Mesendoderm (in vitro differentiated cells): ENCODE results near the gene TESMIN. TPM values are rescaled to one million over a fixed set of nuclear protein-coding genes. Genes with fewer than 3 reads are reported as not detected.

Source experiments
- DNase-seq: peaks from one replicate; pipeline ENCODE4 v3.0.0; 2013
- H2AK5ac ChIP-seq: 2 replicates; pipeline ENCODE4 v1.6.1; 2013; ENCODE audit warnings: low read length, inconsistent platforms
- H2BK120ac ChIP-seq: 2 replicates; pipeline ENCODE4 v1.6.1; 2013; ENCODE audit warnings: low read depth, mild to moderate bottlenecking, low read length, moderate library complexity, mixed read lengths
- H2BK15ac ChIP-seq: replicated peaks from 2 replicates; pipeline ENCODE4 v1.6.1; 2013; ENCODE audit warnings: low read depth, mild to moderate bottlenecking, moderate library complexity
- H2BK5ac ChIP-seq: 2 replicates; pipeline ENCODE4 v1.6.1; 2013; ENCODE audit warnings: low read length, inconsistent platforms
- H3K18ac ChIP-seq: 2 replicates; pipeline ENCODE4 v1.6.1; 2013; ENCODE audit warnings: mild to moderate bottlenecking, low read length, mixed read lengths
- H3K23ac ChIP-seq: one replicate; pipeline ENCODE4 v1.6.1; 2013; ENCODE audit warnings: low read length
- H3K27ac ChIP-seq: 2 replicates; pipeline ENCODE4 v1.5.1; 2013; ENCODE audit warnings: low read depth, mild to moderate bottlenecking, inconsistent platforms, low read length, moderate library complexity
- H3K27me3 ChIP-seq: 2 replicates; pipeline ENCODE4 v1.6.1; 2013; ENCODE audit warnings: low read length, control low read depth, mild to moderate bottlenecking, inconsistent platforms; ENCODE audit not compliant: insufficient read depth, poor library complexity
- H3K36me3 ChIP-seq: 2 replicates; pipeline ENCODE4 v1.6.1; 2013; ENCODE audit warnings: low read length, inconsistent platforms; ENCODE audit not compliant: control insufficient read depth, insufficient read depth
- H3K4ac ChIP-seq: one replicate; pipeline ENCODE4 v1.6.1; 2013; ENCODE audit warnings: low read depth, mild to moderate bottlenecking, low read length, moderate library complexity
- H3K4me1 ChIP-seq: 2 replicates; pipeline ENCODE4 v1.6.1; 2013; ENCODE audit warnings: low read depth, low read length, inconsistent platforms; ENCODE audit not compliant: control insufficient read depth
- H3K4me2 ChIP-seq: 2 replicates; pipeline ENCODE4 v1.6.1; 2013; ENCODE audit warnings: low read length
- H3K4me3 ChIP-seq: 2 replicates; pipeline ENCODE4 v1.5.1; 2013; ENCODE audit warnings: mild to moderate bottlenecking, low read length
- H3K56ac ChIP-seq: one replicate; pipeline ENCODE4 v1.6.1; 2013; ENCODE audit warnings: low read length
- H3K79me1 ChIP-seq: 2 replicates; pipeline ENCODE4 v1.6.1; 2013; ENCODE audit warnings: low read length, inconsistent platforms
- H3K79me2 ChIP-seq: 2 replicates; pipeline ENCODE4 v1.6.1; 2013; ENCODE audit warnings: mild to moderate bottlenecking, low read length; ENCODE audit not compliant: control insufficient read depth, insufficient read depth
- H3K9ac ChIP-seq: 2 replicates; pipeline ENCODE4 v1.6.1; 2013; ENCODE audit warnings: low read length, inconsistent platforms
- H4K5ac ChIP-seq: one replicate; pipeline ENCODE4 v1.6.1; 2013; ENCODE audit warnings: low read length
- H4K8ac ChIP-seq: one replicate; pipeline ENCODE4 v1.6.1; 2013; ENCODE audit warnings: low read depth, mild to moderate bottlenecking, control low read depth, low read length, moderate library complexity
- WGBS: extraction: QIAGEN DNeasy Blood & Tissue Kit; methylation state at CpG from one replicate; pipeline ENCODE4 v1.1.7; 2013; ENCODE audit warnings: low lambda C conversion rate, missing lambda C conversion rate; ENCODE audit not compliant: insufficient coverage; ENCODE audit errors: extremely low coverage; 5-methylcytosine and 5-hydroxymethylcytosine counted together
- polyA plus RNA-seq, 2 experiments: library from polyadenylated mRNA; stranded (reverse); fragments of 200-250 nt; gene quantifications; one replicate each; pipeline ENCODE4 v1.2.3, GENCODE V29; 2013

The TESMIN gene, protein sequence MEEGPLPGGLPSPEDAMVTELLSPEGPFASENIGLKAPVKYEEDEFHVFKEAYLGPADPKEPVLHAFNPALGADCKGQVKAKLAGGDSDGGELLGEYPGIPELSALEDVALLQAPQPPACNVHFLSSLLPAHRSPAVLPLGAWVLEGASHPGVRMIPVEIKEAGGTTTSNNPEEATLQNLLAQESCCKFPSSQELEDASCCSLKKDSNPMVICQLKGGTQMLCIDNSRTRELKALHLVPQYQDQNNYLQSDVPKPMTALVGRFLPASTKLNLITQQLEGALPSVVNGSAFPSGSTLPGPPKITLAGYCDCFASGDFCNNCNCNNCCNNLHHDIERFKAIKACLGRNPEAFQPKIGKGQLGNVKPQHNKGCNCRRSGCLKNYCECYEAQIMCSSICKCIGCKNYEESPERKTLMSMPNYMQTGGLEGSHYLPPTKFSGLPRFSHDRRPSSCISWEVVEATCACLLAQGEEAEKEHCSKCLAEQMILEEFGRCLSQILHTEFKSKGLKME
- polyA plus RNA-seq (2013, experiment 1 of 2) = 42.7 TPM
- 43.2 TPM for polyA plus RNA-seq (2013, experiment 2 of 2)

DNA sequence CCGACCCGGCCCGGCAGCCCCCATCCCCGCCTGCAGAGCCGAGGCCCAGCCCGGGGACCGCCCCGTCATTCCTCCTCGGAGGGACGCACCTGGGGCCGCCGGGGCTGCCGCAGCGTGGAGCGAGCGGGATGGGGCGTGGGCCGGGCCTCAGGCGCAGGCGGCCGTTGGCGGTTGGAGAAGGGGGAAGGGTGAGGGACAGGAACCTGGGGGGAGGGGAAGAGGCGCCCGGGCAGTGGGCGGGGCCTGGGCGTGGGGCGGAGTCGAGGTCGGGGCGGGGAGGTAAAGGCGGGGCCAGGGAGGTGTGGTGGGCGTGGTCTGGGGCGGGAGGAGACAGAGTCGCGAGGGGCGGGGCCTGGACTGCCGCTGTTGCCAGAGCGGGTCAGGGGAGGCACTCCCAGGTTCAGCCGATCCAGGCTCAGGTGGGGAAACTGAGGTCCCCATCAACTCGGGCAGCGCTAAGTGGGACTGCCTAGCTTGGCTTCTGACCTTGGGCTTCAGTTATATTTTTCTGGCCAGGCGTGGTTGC lies at the start of gene TESMIN:
TSS of gene TESMIN (minus strand) at position 190 of the 526 bp plus-strand sequence. CDS start 860 bp downstream, outside the sequence.
- Histone ChIP-seq H3K4me3 (peak within 1 kb of the TSS; percentile 37), H2BK120ac (peak within 1 kb of the TSS; percentile 84), H4K8ac (no peak within 1 kb of the TSS), H3K36me3 (no peaks in the 10 kb centered on the region), H2BK15ac (no peak within 1 kb of the TSS), H3K79me1 (no peaks in the 10 kb centered on the region), H3K4ac (peak within 1 kb of the TSS; percentile 98), H3K23ac (no peak within 1 kb of the TSS), H2AK5ac (no peak within 1 kb of the TSS), H3K9ac (peak within 1 kb of the TSS; percentile 81), H3K27me3 (no peaks in the 10 kb centered on the region), H3K27ac (peak within 1 kb of the TSS; percentile 80), H3K79me2 (peaks cover 4% of the 10 kb centered on the region), H3K56ac (peak within 1 kb of the TSS; percentile 88), H3K4me2 (peak within 1 kb of the TSS; percentile 55), H4K5ac (no peak within 1 kb of the TSS), H3K18ac (peak within 1 kb of the TSS; percentile 92), H3K4me1 (peaks cover 4% of the 10 kb centered on the region), H2BK5ac (no peak within 1 kb of the TSS)
- peak; percentile 95 for DNase-seq
- WGBS = no CpG with 5 or more reads among the region's 42 CpGs

DNA sequence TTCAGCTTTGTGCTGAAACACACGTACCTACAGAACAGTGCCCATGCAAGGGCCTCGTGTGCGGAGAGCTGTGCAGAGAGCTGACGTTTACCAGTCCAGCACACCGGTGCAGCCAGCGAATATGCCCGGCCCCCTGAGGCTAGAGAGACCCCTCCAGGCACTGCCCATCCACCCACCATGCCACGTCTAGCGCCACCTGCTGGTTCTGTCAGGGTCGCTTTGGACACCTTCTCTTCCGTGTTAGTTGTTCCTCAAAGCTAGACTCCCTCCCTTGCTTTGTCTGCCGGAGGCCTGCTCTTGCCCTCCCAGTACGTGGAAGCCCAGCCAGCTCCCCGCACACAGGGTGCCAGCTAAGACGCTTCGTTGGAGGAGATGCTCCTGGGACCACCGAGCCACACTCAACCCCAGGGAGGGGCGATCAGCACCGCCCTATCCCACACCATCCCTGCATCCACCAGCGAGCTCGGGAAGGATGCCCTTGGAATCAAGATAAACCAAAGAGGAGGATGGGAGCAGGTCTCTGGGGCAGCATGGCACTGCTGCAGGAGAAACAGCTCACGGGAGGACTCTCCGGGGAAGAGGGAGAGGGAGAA lies 47.0 kb upstream of the TESMIN start:
- Histone ChIP-seq H3K4me3 (no peak overlapping the region), H3K79me1 (no peaks in the 10 kb centered on the region), H2BK5ac (no peak overlapping the region), H2BK15ac (no peak overlapping the region), H3K56ac (peak overlapping the region; percentile 44), H3K23ac (no peak overlapping the region), H3K4me1 (no peaks in the 10 kb centered on the region), H3K4me2 (no peak overlapping the region), H4K5ac (no peak overlapping the region), H4K8ac (no peak overlapping the region), H3K36me3 (no peaks in the 10 kb centered on the region), H2AK5ac (no peak overlapping the region), H3K4ac (no peak overlapping the region), H2BK120ac (no peak overlapping the region), H3K79me2 (no peaks in the 10 kb centered on the region), H3K27ac (no peak overlapping the region), H3K9ac (no peak overlapping the region), H3K27me3 (no peaks in the 10 kb centered on the region), H3K18ac (no peak overlapping the region)
- DNase-seq = peak; percentile 68
- no CpG with 5 or more reads among the region's 23 CpGs for WGBS

DNA sequence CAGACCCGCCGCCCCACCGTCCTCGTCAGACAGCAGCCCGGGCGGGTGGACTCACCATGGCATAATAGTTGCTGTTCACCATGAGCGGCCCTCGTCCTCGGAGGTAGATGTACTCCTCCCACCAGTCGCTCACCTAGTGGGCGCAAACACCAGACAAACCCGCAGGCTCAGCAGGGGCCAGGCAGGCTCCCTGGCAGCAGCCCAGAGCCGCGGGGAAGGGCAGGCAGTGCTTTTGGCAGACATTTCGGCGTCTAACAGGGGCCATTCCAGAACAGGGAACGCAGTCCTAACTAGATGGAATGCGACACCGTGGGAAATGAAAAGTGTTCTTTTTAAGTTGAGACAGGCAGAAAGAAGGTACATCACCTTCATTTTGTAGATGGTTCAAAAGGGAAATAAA lies 45.5 kb upstream of the TESMIN start:
- WGBS = no CpG with 5 or more reads among the region's 19 CpGs
- Histone ChIP-seq H3K27me3 (no peaks in the 10 kb centered on the region), H3K56ac (no peak overlapping the region)

DNA sequence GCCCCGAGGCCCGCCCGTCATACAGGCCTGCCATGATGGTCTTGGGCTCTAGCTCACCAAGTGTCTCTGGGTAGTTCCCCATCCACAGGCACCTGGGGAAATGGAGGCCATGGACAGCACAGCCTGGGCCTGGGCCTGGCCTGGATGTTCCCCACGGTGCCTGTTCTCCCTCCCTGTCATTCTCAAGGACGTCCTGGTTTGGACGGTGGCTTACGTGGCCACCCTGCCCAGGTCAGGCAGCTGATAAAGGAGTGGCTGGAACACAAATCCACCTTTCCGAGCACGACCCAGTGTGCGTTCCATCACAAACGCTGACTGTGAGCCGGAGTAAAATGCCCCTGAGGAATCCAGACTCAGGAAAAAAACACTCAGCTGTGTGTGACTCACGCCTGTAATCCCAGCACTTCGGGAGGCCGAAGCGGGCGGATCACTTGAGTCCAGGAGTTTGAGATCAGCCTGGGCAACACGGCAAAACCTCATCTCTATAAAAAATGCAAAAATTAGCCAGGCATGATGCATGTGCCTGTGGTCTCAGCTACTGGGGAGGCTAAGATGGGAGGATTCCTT lies 41.2 kb upstream of the TESMIN start:
- no peaks in the 10 kb centered on the region for H3K79me1 ChIP-seq
- no peaks in the 10 kb centered on the region for H3K79me2 ChIP-seq
- H3K56ac ChIP-seq = no peak overlapping the region
- no peak for DNase-seq
- no peak overlapping the region for H4K8ac ChIP-seq
- H3K4me2 ChIP-seq = no peak overlapping the region
- no peak overlapping the region for H4K5ac ChIP-seq
- H3K9ac ChIP-seq = no peak overlapping the region
- no peak overlapping the region for H2AK5ac ChIP-seq
- no peak overlapping the region for H3K18ac ChIP-seq
- H3K27me3 ChIP-seq = no peaks in the 10 kb centered on the region
- no CpG with 5 or more reads among the region's 18 CpGs for WGBS
- no peaks in the 10 kb centered on the region for H3K36me3 ChIP-seq
- H3K23ac ChIP-seq = no peak overlapping the region
- no peak overlapping the region for H3K4me3 ChIP-seq
- H2BK5ac ChIP-seq = no peak overlapping the region
- no peaks in the 10 kb centered on the region for H3K4me1 ChIP-seq
- no peak overlapping the region for H3K27ac ChIP-seq
- H3K4ac ChIP-seq = no peak overlapping the region
- H2BK120ac ChIP-seq = no peak overlapping the region
- no peak overlapping the region for H2BK15ac ChIP-seq

More for the DNA sequence above, 45.5 kb upstream of the TESMIN start:
- Histone ChIP-seq H3K9ac (no peak overlapping the region), H4K8ac (no peak overlapping the region), H3K4me2 (no peak overlapping the region), H3K4ac (no peak overlapping the region), H3K4me3 (no peak overlapping the region), H2BK120ac (no peak overlapping the region), H3K36me3 (no peaks in the 10 kb centered on the region), H3K79me2 (no peaks in the 10 kb centered on the region), H3K79me1 (no peaks in the 10 kb centered on the region), H2BK15ac (no peak overlapping the region), H2AK5ac (no peak overlapping the region), H3K23ac (no peak overlapping the region), H4K5ac (no peak overlapping the region), H3K27ac (no peak overlapping the region), H3K4me1 (no peaks in the 10 kb centered on the region), H2BK5ac (no peak overlapping the region), H3K18ac (no peak overlapping the region)
- no peak for DNase-seq

DNA sequence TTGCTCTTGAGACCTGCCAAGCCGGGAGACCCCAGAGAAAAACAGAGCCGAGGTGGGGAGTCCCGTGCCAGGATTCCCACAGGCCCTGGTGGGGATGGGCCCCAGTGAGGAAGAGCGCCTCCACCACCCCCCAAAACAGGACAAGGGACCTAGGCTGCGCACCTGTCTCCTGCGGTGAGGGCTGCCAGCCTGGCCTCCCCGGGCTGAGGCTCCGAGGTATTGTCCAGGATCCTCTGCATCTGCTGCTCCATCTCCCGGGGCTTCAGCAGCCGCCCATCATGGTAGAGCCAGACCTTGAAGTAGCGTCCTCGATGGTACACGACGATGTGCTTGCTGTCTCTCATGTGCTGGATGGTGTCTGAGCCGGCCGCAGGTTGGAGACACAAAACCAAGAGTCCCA lies 33.3 kb upstream of the TESMIN start:
- WGBS = no CpG with 5 or more reads among the region's 16 CpGs
- no peak overlapping the region for H2BK5ac ChIP-seq
- no peak for DNase-seq

More for the DNA sequence above, 33.3 kb upstream of the TESMIN start:
- H3K4me2 ChIP-seq = no peak overlapping the region
- no peak overlapping the region for H3K4ac ChIP-seq
- H2BK15ac ChIP-seq = no peak overlapping the region
- H3K9ac ChIP-seq = no peak overlapping the region
- no peaks in the 10 kb centered on the region for H3K79me2 ChIP-seq
- H3K18ac ChIP-seq = no peak overlapping the region
- H3K4me1 ChIP-seq = no peaks in the 10 kb centered on the region
- no peaks in the 10 kb centered on the region for H3K27me3 ChIP-seq
- no peak overlapping the region for H3K27ac ChIP-seq
- no peak overlapping the region for H4K8ac ChIP-seq
- H2AK5ac ChIP-seq = no peak overlapping the region
- H3K56ac ChIP-seq = no peak overlapping the region
- no peak overlapping the region for H2BK120ac ChIP-seq
- H3K4me3 ChIP-seq = no peak overlapping the region
- no peak overlapping the region for H3K23ac ChIP-seq
- no peak overlapping the region for H4K5ac ChIP-seq
- H3K79me1 ChIP-seq = no peaks in the 10 kb centered on the region
- H3K36me3 ChIP-seq = no peaks in the 10 kb centered on the region
